LNCAP (cell line): ENCODE data around the gene PHYHIPL.

ENCODE experiments used
- TF ChIP-seq, protein P1 (sequence below): fragments of 450-650 bp; IDR thresholded peaks from 2 replicates; pipeline ENCODE4 v1.5.1; 2017; ENCODE audit warnings: mild to moderate bottlenecking

PHYHIPL gene

DNA sequence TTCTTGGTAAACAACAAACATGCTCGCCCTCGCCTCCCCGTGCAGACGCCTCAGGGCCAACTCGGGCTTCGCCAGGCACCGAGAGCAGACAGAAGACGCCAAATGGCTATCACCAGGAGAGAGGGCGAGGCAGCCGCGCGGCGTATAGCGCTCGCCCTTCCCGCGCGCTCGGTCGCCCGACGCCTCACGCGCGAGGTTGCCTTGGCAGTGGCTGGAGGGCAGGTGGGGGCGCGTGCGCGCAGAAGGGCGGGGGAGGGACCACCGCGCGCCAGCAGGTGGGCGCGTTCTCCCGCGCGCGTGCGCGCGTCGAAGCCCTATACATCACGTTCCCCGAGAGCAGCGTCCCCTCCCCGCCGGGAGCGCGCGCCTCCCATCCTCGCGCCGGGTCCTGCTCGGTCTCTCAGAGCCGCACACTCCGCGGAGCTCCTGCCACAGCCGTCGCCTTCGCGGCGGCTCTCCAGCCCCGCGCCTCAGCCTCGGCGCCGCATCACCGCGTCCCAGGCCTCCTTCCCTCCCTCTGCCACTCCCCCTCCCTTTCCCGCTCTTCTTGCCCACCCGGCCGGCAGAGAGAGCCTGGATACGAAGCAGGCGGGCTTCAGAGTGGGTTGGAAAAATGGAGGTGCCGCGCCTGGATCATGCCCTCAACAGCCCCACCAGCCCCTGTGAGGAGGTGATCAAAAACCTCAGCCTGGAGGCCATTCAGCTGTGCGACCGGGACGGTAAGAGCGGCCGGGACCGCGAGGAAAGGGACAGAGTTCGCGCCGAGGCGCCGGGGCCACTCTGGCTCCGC lies at the start of gene PHYHIPL:
TSS of gene PHYHIPL (plus strand) at position 403 of the 790 bp plus-strand sequence. CDS start at position 614, 211 bp downstream.
- TF ChIP-seq, protein P1, sequence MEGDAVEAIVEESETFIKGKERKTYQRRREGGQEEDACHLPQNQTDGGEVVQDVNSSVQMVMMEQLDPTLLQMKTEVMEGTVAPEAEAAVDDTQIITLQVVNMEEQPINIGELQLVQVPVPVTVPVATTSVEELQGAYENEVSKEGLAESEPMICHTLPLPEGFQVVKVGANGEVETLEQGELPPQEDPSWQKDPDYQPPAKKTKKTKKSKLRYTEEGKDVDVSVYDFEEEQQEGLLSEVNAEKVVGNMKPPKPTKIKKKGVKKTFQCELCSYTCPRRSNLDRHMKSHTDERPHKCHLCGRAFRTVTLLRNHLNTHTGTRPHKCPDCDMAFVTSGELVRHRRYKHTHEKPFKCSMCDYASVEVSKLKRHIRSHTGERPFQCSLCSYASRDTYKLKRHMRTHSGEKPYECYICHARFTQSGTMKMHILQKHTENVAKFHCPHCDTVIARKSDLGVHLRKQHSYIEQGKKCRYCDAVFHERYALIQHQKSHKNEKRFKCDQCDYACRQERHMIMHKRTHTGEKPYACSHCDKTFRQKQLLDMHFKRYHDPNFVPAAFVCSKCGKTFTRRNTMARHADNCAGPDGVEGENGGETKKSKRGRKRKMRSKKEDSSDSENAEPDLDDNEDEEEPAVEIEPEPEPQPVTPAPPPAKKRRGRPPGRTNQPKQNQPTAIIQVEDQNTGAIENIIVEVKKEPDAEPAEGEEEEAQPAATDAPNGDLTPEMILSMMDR = no peak

- TF ChIP-seq, protein P1 = no peak
These were observed 49.5 kb upstream of the PHYHIPL start for GRCh38 chr10:59126991-59127390.

GRCh38 chr10:59127991-59128390 lies 48.5 kb upstream of the PHYHIPL start:
- TF ChIP-seq, protein P1 = no peak

DNA sequence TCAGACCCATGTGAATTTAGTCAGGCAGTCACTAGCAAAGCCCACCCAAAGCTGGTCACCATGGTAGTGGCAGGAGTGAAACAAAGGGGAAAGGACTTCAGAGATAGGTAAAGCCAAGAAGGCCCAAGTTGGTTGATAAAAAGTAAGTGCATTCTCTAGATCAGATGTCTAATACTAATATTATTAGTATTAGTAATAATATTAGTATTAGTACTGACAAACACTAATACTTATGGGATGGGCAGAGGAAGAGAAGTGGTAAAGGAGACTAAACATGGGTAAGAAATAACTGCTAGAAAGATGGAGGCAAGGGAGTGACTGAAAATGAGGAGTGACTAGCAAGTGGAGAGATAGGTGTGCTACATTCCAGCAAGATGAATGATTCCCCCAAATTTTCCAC lies 46.6 kb upstream of the PHYHIPL start:
- TF ChIP-seq, protein P1 = no peak

DNA sequence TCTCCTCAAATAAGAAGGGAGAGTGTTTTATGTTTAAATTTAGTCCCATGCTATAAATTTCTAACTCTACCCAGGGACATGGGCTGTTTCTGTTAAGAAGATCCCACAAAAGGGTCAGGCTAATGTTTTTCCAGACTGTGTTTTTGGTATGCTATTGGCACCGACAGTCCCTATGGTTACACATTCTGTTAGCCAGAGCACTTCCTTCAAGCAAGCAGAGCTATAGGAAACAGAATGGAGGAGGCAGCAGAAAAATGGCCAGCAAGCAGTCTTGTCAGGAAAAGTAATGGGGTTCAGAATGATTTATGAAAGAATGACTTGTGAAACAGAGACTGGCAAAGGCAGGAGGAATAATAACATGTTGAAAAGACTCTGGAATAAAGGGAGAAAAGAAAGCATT lies 44.8 kb upstream of the PHYHIPL start:
- TF ChIP-seq, protein P1 = no peak

GRCh38 chr10:59133841-59134593 lies 42.4 kb upstream of the PHYHIPL start:
- TF ChIP-seq, protein P1 = no peak

DNA sequence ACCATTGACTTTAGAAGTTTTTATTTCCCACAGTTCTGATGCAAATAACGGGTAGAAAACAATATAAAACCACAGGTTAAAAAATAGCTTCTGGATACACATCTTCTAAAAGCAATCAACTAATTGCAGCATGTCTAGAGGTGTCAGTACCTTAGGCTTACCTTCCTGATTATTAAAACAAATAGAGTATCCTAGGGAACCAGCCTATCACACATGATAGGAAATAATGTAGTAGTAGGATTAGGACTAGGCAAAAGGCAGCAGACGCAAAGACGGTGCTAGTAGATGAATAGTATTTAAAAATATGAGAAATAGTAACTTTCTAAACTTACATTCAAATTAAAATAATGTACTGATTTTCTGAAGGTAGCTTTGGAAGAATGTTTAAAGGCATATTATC lies 41.7 kb upstream of the PHYHIPL start:
- TF ChIP-seq, protein P1 = no peak
